ENCODE results near the gene FNIP2. TPM values are rescaled to one million over a fixed set of nuclear protein-coding genes. Genes with fewer than 3 reads are reported as not detected.

Gene FNIP2
- total and polyA plus RNA-seq, 9 of the 15 experiments (the other 6 are each of a cell fraction or from before 2014, with no cell fraction given), result 1.7 to 15.5 (median 8.3) TPM

GRCh38 chr4:158840131-158840530, 71.3 kb downstream of the FNIP2 start:
- no peak overlapping the region for H3K4me2 ChIP-seq (ENCODE audit: insufficient read depth, low read length)
- in situ Hi-C loops (cut with MboI), result no loop called here
- CTCF ChIA-PET (ENCODE audit: low intra/inter-chr PET ratio), result no interaction called here
- no peak overlapping the region for H3K4me3 ChIP-seq
- H3K9me1 ChIP-seq (ENCODE audit: control insufficient read depth, insufficient read depth, low read length), result no peaks in the 10 kb centered on the region
- H3K4me1 ChIP-seq (replicated peaks in 1 of 2; ENCODE audit: control insufficient read depth in 2 of 2, insufficient read depth in 2 of 2, low read length in 2 of 2), result no peaks in the 10 kb centered on the region; a peak in 1 of 5 replicates
- no peaks in the 10 kb centered on the region for H3K9me3 ChIP-seq (replicated peaks; ENCODE audit: control insufficient read depth, insufficient read depth, low read depth, low read length)
- DNase-seq (ENCODE audit: extremely low read depth in 1 of 4, low spot score in 3 of 4) (no peak), FAIRE-seq (no peak), ATAC-seq (no peak)
- H4K20me1 ChIP-seq (replicated peaks; ENCODE audit: control insufficient read depth, insufficient read depth, low read length), result no peaks in the 10 kb centered on the region
- no peak overlapping the region for H2AFZ ChIP-seq (ENCODE audit: low read depth, low read length)
- no peaks in the 10 kb centered on the region for H3K27me3 ChIP-seq (ENCODE audit: control insufficient read depth in 2 of 2, insufficient read depth in 2 of 2, low read length in 2 of 2)
- 0 out of 3 replicates have a peak, but pooled peaks cover 5% of the 10 kb centered on the region for H3K36me3 ChIP-seq (ENCODE audit: control insufficient read depth, insufficient read depth, low read length)
- no peak overlapping the region for H3K27ac ChIP-seq (ENCODE audit: extremely low read depth, low read depth, low read length)
- intact Hi-C loops (cut with micrococcal nuclease), result no loop called here
- 90% methylated on average over 4 of the region's 4 CpGs for WGBS (ENCODE audit: insufficient coverage, low coverage, missing lambda C conversion rate)
- POLR2A ChIA-PET, result interaction anchor here (0.6 kb wide), 1 partner anchor 352 kb away, joined by 3 read pairs; no protein-coding TSS in a partner anchor
- BruUV-seq (replicated peaks), result no TSS peak
- H3K9ac ChIP-seq (ENCODE audit: insufficient read depth in 1 of 2, low read depth in 2 of 2, low read length in 2 of 2), result no peak overlapping the region
- no peaks in the 10 kb centered on the region for H3K79me2 ChIP-seq (ENCODE audit: control insufficient read depth, insufficient read depth, low read length)
- no peak for TF ChIP-seq JUND (IDR thresholded peaks at IDR 0.05; ENCODE audit: borderline replicate concordance, low read depth, low read length)
- TF ChIP-seq JUND (tag; IDR thresholded peaks at IDR 0.05; ENCODE audit: borderline replicate concordance, low read depth, low read length), result no peak
- peak; percentile 77 for TF ChIP-seq ZNF316 (IDR thresholded peaks at IDR 0.05)
- no peak for TF ChIP-seq ZEB2 (IDR thresholded peaks at IDR 0.05)
- TF ChIP-seq MAFG (tag; conservative IDR thresholded peaks at IDR 0.05), result peak; percentile 45; the same call in 1 of the 2 replicates
- 0 out of 2 replicates have a peak, but pooled peaks have one; percentile 5 for TF ChIP-seq MAFK (IDR thresholded peaks at IDR 0.05; ENCODE audit: low read length)
- peak; percentile 28; the same call in 1 of the 2 replicates for TF ChIP-seq C11orf30 (IDR thresholded peaks at IDR 0.05; ENCODE audit: low read depth)
- no peak for TF ChIP-seq NONO (IDR thresholded peaks at IDR 0.05; ENCODE audit: low read depth in 2 of 2, low read length in 1 of 2)
- no peak for TF ChIP-seq TFAM (CRISPR knock-in tag; conservative IDR thresholded peaks at IDR 0.05)
- TF ChIP-seq CHAMP1 (IDR thresholded peaks at IDR 0.05), result no peak

Measured in K562 (cell line).